ENCODE measurements around the gene MUC21.
"Not testable (repeated sequence)": the region's sequence is repeated elsewhere in the genome, so short reads cannot be mapped to it uniquely, and the experiment has no call there.

Gene MUC21

GRCh38 chr6:30954631-30955366, 28.7 kb upstream of the MUC21 start:
- peaks cover 10% of the 10 kb centered on the region for H3K4me1 ChIP-seq (ENCODE audit: control insufficient read depth, insufficient read depth, low read length)
- H3K4me3 ChIP-seq (ENCODE audit: low read depth, low read length) = peak overlapping the region; percentile 56
- H3K9me3 ChIP-seq (ENCODE audit: control insufficient read depth, insufficient read depth, low read length) = no peaks in the 10 kb centered on the region
- peaks cover 42% of the 10 kb centered on the region for H3K27me3 ChIP-seq (ENCODE audit: control insufficient read depth, insufficient read depth, low read length)
- H3K36me3 ChIP-seq (ENCODE audit: control insufficient read depth, insufficient read depth, low read length) = no peaks in the 10 kb centered on the region
- peak overlapping the region; percentile 47 for H3K9ac ChIP-seq (ENCODE audit: low read depth, low read length)

GRCh38 chr6:30955367-30956042, 28.0 kb upstream of the MUC21 start:
- H3K36me3 ChIP-seq (ENCODE audit: control insufficient read depth, insufficient read depth, low read length) = no peaks in the 10 kb centered on the region
- H3K9ac ChIP-seq (ENCODE audit: low read depth, low read length) = peak overlapping the region; percentile 47
- H3K4me3 ChIP-seq (ENCODE audit: low read depth, low read length) = peak overlapping the region; percentile 56
- peaks cover 10% of the 10 kb centered on the region for H3K4me1 ChIP-seq (ENCODE audit: control insufficient read depth, insufficient read depth, low read length)
- no peaks in the 10 kb centered on the region for H3K9me3 ChIP-seq (ENCODE audit: control insufficient read depth, insufficient read depth, low read length)
- H3K27me3 ChIP-seq (ENCODE audit: control insufficient read depth, insufficient read depth, low read length) = peaks cover 42% of the 10 kb centered on the region

GRCh38 chr6:30957716-30958115, 25.8 kb upstream of the MUC21 start:
- H3K9me3 ChIP-seq (ENCODE audit: control insufficient read depth, insufficient read depth, low read length) = no peaks in the 10 kb centered on the region

GRCh38 chr6:30960907-30961673, 22.4 kb upstream of the MUC21 start:
- no peak overlapping the region for H3K4me3 ChIP-seq (ENCODE audit: low read depth, low read length)
- no peak overlapping the region for H3K9ac ChIP-seq (ENCODE audit: low read depth, low read length)
- no peaks in the 10 kb centered on the region for H3K9me3 ChIP-seq (ENCODE audit: control insufficient read depth, insufficient read depth, low read length)
- peaks cover 18% of the 10 kb centered on the region for H3K27me3 ChIP-seq (ENCODE audit: control insufficient read depth, insufficient read depth, low read length)
- peaks cover 1% of the 10 kb centered on the region for H3K4me1 ChIP-seq (ENCODE audit: control insufficient read depth, insufficient read depth, low read length)
- H3K36me3 ChIP-seq (ENCODE audit: control insufficient read depth, insufficient read depth, low read length) = no peaks in the 10 kb centered on the region

More at GRCh38 chr6:30957716-30958115, 25.8 kb upstream of the MUC21 start:
- no peaks in the 10 kb centered on the region for H3K36me3 ChIP-seq (ENCODE audit: control insufficient read depth, insufficient read depth, low read length)
- H3K4me1 ChIP-seq (ENCODE audit: control insufficient read depth, insufficient read depth, low read length) = peaks cover 10% of the 10 kb centered on the region
- no peak overlapping the region for H3K9ac ChIP-seq (ENCODE audit: low read depth, low read length)
- peaks cover 32% of the 10 kb centered on the region for H3K27me3 ChIP-seq (ENCODE audit: control insufficient read depth, insufficient read depth, low read length)
- no peak overlapping the region for H3K4me3 ChIP-seq (ENCODE audit: low read depth, low read length)

- Histone ChIP-seq H3K9me3 (ENCODE audit: control insufficient read depth, insufficient read depth, low read length) (no peaks in the 10 kb centered on the region), H3K4me1 (ENCODE audit: control insufficient read depth, insufficient read depth, low read length) (no peaks in the 10 kb centered on the region), H3K9ac (ENCODE audit: low read depth, low read length) (no peak overlapping the region), H3K36me3 (ENCODE audit: control insufficient read depth, insufficient read depth, low read length) (no peaks in the 10 kb centered on the region), H3K4me3 (ENCODE audit: low read depth, low read length) (no peak overlapping the region), H3K27me3 (ENCODE audit: control insufficient read depth, insufficient read depth, low read length) (peaks cover 4% of the 10 kb centered on the region)
Measured at GRCh38 chr6:30962716-30963115, 20.8 kb upstream of the MUC21 start.

- H3K36me3 ChIP-seq (ENCODE audit: control insufficient read depth, insufficient read depth, low read length) = no peaks in the 10 kb centered on the region
- no peaks in the 10 kb centered on the region for H3K27me3 ChIP-seq (ENCODE audit: control insufficient read depth, insufficient read depth, low read length)
- H3K9ac ChIP-seq (ENCODE audit: low read depth, low read length) = no peak overlapping the region
- H3K4me3 ChIP-seq (ENCODE audit: low read depth, low read length) = no peak overlapping the region
- H3K4me1 ChIP-seq (ENCODE audit: control insufficient read depth, insufficient read depth, low read length) = no peaks in the 10 kb centered on the region
- no peaks in the 10 kb centered on the region for H3K9me3 ChIP-seq (ENCODE audit: control insufficient read depth, insufficient read depth, low read length)
Measured at GRCh38 chr6:30963641-30964040, 19.9 kb upstream of the MUC21 start.

GRCh38 chr6:30964075-30964474, 19.4 kb upstream of the MUC21 start:
- no peak overlapping the region for H3K9ac ChIP-seq (ENCODE audit: low read depth, low read length)
- no peak overlapping the region for H3K4me3 ChIP-seq (ENCODE audit: low read depth, low read length)
- H3K27me3 ChIP-seq (ENCODE audit: control insufficient read depth, insufficient read depth, low read length) = no peaks in the 10 kb centered on the region

GRCh38 chr6:30965140-30965601, 18.3 kb upstream of the MUC21 start:
- Histone ChIP-seq H3K4me1 (ENCODE audit: control insufficient read depth, insufficient read depth, low read length) (no peaks in the 10 kb centered on the region), H3K4me3 (ENCODE audit: low read depth, low read length) (no peak overlapping the region), H3K36me3 (ENCODE audit: control insufficient read depth, insufficient read depth, low read length) (no peaks in the 10 kb centered on the region)

More at GRCh38 chr6:30964075-30964474, 19.4 kb upstream of the MUC21 start:
- H3K9me3 ChIP-seq (ENCODE audit: control insufficient read depth, insufficient read depth, low read length) = no peaks in the 10 kb centered on the region
- no peaks in the 10 kb centered on the region for H3K4me1 ChIP-seq (ENCODE audit: control insufficient read depth, insufficient read depth, low read length)
- no peaks in the 10 kb centered on the region for H3K36me3 ChIP-seq (ENCODE audit: control insufficient read depth, insufficient read depth, low read length)

GRCh38 chr6:30966154-30966553, 17.4 kb upstream of the MUC21 start:
- no peaks in the 10 kb centered on the region for H3K36me3 ChIP-seq (ENCODE audit: control insufficient read depth, insufficient read depth, low read length)

More at GRCh38 chr6:30965140-30965601, 18.3 kb upstream of the MUC21 start:
- H3K27me3 ChIP-seq (ENCODE audit: control insufficient read depth, insufficient read depth, low read length) = no peaks in the 10 kb centered on the region
- H3K9me3 ChIP-seq (ENCODE audit: control insufficient read depth, insufficient read depth, low read length) = no peaks in the 10 kb centered on the region
- no peak overlapping the region for H3K9ac ChIP-seq (ENCODE audit: low read depth, low read length)

GRCh38 chr6:30969171-30969570, 14.3 kb upstream of the MUC21 start:
- H3K4me3 ChIP-seq (ENCODE audit: low read depth, low read length); H3K9ac ChIP-seq (ENCODE audit: low read depth, low read length); H3K9me3 ChIP-seq (ENCODE audit: control insufficient read depth, insufficient read depth, low read length); H3K27me3 ChIP-seq (ENCODE audit: control insufficient read depth, insufficient read depth, low read length); H3K36me3 ChIP-seq (ENCODE audit: control insufficient read depth, insufficient read depth, low read length); H3K4me1 ChIP-seq (ENCODE audit: control insufficient read depth, insufficient read depth, low read length): not testable (repeated sequence)

More at GRCh38 chr6:30966154-30966553, 17.4 kb upstream of the MUC21 start:
- Histone ChIP-seq H3K27me3 (ENCODE audit: control insufficient read depth, insufficient read depth, low read length) (no peaks in the 10 kb centered on the region), H3K4me3 (ENCODE audit: low read depth, low read length) (no peak overlapping the region), H3K4me1 (ENCODE audit: control insufficient read depth, insufficient read depth, low read length) (no peaks in the 10 kb centered on the region), H3K9me3 (ENCODE audit: control insufficient read depth, insufficient read depth, low read length) (no peaks in the 10 kb centered on the region), H3K9ac (ENCODE audit: low read depth, low read length) (no peak overlapping the region)

GRCh38 chr6:30970946-30971345, 12.6 kb upstream of the MUC21 start:
- H3K9me3 ChIP-seq (ENCODE audit: control insufficient read depth, insufficient read depth, low read length) = no peaks in the 10 kb centered on the region
- no peaks in the 10 kb centered on the region for H3K36me3 ChIP-seq (ENCODE audit: control insufficient read depth, insufficient read depth, low read length)
- no peak overlapping the region for H3K9ac ChIP-seq (ENCODE audit: low read depth, low read length)
- no peaks in the 10 kb centered on the region for H3K4me1 ChIP-seq (ENCODE audit: control insufficient read depth, insufficient read depth, low read length)
- H3K4me3 ChIP-seq (ENCODE audit: low read depth, low read length) = no peak overlapping the region
- no peaks in the 10 kb centered on the region for H3K27me3 ChIP-seq (ENCODE audit: control insufficient read depth, insufficient read depth, low read length)

Data from iPS-15b (cell line).